ENCODE data around the gene NFIA.
"Not testable (repeated sequence)": the region's sequence is repeated elsewhere in the genome, so short reads cannot be mapped to it uniquely, and the experiment has no call there.

NFIA gene

DNA sequence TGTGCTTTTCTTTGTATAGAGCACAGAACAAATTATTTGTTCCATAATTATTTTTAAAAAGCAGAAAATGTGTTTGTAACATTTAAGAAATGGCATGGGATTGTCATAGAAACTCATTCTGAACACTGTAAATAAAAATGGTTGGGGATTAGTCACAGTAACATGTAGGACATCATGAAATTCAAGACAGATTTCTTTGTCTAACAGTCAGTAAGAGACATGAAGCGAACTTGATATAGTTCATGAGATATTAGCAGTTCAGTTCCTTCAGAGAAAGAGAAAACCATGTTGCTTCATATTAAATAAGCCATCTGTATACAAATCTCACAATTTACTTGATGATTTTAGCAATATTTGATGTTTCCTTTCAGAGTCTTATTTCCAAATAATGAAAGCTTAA is 19.7 kb downstream of the NFIA start:
- DNase-seq (ENCODE audit: low read depth) = no peak

DNA sequence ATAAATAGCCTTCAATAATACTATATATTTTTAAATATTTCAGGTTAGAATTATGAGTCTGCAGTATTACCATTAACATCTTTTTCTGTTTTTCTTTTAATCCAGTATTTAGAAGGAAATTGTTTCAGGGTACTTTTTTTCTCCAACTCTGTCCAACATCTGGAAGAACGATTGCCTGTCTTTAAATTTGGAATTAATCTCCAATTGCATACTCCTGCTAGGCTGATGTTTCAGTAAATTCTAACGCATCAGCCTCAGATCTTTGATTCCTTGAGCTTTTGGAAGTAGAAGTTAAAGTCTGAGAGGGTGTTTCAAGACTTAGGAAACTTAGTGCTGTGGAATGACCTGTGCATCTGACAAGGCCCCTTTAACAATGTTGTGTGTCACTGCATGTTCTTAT is 20.3 kb downstream of the NFIA start:
- no peak for DNase-seq (ENCODE audit: low read depth)

DNA sequence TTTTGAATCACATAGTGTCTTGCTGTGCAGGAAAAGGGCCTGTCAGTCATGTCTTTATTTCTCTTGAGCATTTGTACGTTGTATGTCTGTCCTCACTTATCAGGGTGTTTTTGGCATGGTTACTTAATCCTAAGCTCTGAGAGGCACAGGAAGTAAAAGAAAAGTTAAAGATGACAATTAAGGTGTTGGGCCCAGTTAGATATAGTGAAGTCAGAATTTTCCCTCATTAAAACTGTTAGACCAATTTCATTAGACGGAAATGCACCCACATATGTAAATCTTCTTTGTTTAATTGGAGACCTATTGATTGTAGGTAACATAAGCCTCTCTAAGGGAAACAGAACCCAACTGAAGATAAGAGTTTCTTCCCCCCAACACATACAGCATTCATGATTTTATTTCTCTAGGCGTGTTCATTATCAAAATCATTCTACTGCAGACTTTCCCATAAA is 21.9 kb downstream of the NFIA start:
- no peak for DNase-seq (ENCODE audit: low read depth)

DNA sequence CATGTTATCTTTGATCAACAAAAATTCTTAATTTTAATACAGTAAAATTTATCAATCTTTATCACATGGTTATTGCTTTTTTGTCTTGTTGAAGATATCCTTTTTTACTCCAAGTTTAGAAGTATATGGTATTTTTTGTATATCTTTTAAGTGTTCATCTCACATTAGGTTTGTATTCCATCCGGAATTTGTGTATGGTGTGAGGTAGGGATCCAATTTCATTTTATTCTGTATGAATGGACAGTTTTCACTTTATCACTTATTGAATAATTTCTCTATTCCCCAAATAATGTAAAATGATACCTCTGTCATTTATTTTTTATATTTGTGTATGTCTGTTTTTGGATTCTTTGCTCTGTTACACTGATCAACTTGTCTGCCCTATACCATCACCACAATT is 25.3 kb downstream of the NFIA start:
- DNase-seq (ENCODE audit: low read depth) = no peak

DNA sequence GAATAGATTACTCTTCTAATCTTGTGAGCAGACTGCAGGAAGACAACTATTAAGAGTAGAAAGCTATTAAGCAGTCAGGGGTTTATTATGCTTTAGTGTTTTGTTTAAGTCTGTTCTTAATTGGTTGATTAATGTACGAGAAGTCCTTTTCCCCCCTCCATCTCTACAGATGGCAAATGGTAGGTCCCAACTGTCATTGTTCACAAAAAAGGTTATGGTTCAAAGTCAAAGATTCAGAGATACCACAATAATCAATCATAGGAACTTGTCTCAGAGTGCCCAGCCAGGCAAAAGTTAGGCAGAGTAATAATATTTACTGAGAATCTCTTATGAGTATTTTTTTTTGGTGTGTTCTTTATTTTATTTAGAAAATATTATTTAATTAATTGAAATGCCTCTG is 26.8 kb downstream of the NFIA start:
- no peak for DNase-seq (ENCODE audit: low read depth)

DNA sequence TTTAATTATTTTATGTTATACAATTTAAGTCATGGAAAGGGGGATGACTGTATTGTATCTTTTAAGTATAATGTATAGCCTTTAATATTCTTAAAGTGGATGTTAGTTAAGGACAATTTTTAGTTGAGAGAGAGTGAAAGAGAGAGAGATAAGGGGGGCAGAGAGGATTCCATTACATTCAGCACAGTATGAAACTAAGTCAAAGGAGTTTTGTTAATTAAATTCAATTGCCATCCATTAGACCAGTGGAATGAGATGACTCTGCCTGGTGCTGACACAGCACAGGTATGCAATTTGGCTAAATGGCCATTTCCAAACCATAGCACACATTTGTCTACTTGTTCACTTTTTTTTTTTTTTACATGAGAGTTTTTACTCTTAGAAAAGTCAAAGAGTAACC is 27.5 kb downstream of the NFIA start:
- DNase-seq (ENCODE audit: low read depth) = no peak

DNA sequence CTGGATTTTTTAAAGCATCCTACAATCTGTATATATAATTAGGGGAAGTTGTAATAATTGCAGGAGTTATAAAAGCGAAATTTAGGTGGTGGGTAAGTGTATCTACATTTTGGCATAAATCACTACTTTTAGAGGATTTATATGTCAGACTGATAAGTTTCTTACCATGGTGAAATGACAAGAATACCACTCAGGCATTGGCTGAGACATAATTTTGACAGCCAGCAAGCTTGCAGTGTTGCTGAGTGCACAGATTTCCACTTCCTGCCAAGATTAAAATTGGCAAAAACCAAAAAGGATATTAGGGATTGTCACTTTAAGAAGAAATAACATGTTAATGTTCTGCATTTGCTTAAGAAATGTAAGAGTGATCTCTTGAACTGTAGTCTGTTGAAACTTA is 28.2 kb downstream of the NFIA start:
- no peak for DNase-seq (ENCODE audit: low read depth)

DNA sequence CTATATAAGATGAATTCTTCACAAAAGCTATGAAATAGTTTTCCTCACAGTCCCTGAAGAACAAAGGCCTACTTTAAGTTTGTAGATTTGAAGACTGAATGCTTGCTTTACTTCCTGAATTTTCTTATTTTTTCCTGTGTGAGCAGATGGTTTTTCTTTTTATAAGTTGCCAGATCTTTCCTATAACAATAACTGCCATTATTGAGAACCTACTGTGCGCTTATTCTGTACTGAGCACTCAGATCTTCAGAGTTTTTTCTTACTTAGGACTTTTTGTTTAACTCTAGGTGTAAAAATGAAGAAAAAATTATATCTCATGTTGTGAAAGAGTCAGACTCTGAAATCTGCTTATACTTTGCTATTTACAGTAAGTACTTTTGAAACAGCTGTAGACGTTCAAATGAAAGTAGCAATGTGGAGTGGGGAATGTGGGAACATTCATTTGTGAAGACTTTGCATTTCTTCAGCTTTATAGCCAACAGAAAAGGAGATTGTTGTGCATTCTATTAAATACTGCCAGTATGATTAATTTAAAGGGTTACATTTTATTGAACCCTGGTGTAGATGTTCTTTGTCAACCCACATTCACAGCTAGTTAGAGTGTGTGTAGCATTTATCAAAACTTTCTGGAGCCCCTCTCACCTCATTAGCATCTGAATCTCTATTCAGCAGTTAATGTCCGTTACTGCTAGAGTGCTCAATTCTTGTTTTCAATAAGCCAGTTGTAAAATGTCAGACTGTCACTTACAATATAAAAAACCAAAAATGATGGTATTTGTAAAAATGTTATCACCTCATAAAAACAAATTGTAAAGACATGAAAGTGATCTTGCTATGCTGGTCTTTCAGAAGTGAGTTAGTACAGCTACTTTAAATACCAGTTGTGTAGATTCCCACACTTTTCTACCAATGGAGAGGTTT is 29.0 kb downstream of the NFIA start:
- DNase-seq (ENCODE audit: low read depth) = no peak

DNA sequence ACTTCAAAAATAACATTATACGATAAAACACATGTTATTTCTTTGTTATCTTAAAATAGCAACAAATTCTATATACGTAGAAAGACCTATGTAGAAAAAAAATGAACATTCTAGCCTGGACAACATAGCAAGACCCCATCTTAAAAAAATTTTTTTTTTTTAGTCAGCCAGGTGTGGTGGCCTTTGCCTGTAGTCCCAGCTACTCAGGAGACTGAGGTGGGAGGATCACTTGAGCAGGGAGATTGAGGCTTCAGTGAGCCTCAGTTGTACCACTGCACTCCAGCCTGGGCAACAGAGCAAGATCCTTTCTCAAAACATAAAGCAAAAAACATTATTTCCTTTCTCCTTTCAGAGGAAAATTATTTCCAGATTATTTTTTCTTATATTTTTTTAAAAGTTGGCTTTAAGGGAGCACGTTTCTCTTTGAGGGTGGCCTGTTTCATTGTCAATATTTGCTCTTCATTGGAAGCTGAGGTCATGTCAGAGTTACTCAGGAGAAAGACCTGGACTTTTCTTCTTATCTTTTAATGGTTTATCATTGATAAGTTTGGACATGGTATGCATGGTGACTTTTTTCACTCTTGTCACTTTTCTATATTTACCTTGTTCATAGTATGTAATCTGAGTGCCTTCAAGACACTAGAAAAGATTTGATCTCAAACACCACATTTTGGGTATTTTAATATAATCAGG is 32.0 kb downstream of the NFIA start:
- no peak for DNase-seq (ENCODE audit: low read depth)

DNA sequence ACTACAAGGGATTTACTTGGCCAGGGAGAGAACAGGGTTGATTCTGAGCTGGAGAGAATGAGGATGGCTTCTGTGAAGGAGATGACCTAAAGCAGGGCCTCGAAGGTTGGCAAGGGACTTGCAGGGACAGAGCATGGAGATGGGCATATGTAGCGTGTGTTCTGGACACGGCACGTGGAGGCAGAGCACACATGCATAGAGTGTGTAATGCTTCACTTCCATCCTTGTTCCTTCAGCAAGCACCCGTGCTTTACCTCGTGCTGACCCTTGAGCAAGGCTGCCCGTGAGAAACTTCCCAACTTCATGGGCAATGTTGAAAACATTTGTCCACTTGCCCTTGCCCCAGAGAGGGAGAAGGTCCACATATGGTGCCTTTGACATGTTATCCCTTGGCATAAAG is 33.1 kb downstream of the NFIA start:
- DNase-seq (ENCODE audit: low read depth) = no peak

DNA sequence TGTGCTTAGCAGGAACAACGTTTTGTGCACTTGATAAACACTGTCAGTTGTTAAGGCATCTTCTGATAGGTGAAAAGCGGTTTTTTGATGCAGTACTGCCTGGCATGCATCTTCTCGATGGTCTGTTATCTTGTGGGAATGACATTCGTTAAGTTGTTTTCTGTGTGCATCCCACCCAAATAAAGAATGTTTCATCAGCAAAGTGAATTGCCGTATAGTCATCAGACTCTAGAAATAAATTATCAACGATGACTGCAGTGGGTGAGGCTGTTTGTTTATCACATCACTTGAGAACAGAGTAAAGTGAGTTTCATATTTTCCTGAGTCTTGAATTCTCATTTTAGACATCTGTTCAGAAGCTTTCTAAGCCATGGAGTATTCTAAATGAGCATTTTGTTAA is 34.1 kb downstream of the NFIA start:
- no peak for DNase-seq (ENCODE audit: low read depth)

DNA sequence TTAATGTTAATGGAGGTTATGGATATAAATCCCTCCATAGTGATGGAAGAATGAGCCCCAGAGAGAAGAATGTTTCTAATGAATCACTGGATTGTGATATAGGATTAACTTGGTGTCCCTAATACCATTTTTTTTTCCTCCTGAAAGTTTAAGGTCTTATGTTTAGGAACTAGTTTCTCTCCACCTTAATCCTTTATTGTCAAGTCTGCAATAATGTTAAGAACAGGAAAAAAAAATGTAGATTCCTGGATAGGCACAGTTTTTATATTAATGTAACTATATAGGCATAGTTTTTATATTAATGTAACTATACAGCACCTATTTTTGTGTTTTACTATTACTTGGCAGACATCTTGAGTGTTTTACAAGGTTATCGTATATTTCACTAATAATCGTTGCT is 34.9 kb downstream of the NFIA start:
- no peak for DNase-seq (ENCODE audit: low read depth)

DNA sequence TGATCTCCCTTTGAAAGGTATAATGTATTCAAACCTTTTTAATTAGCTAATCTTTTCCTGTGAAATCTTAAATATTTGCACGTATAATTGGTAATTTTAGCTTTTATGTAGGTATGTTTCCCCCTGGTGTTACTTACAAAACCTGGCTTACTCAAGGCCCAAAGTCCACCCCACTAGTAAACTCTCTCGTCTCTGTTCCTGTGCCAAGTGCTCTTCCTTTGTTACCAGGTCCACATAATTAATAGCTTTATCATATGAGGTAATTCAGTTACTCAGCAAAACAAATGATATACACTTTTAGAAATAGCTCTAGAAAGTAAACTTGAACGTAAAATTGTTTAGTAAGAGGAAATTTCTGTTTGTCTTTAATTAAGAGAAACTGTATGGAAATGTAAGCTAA is 36.7 kb downstream of the NFIA start:
- no peak for DNase-seq (ENCODE audit: low read depth)

DNA sequence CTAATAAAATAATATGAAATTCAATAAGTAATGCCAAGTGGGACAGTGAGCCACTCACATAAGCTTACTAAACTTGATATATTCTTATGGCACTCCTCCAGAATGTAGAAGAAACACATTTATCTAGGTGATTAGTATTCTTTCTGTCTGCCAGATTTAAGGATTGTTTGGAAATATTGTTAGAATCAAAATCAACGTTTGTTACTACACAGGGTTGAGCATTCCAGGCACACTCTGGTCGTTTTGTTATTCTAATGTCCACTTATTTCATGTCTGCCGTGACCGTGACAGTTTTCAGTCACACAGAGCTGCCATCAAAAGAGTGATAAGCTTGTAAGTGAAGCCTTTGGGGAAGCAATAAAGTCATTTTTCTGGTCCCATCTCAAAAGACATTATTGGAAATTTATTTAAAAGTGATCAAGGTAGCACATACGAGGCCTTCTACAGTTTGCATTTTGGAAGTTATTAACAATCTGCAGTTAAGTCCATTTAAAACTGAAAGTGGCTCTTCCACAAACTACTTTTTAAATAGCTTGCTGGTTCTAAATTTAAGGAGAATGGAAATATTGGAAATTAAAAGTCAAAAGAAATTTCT is 38.0 kb downstream of the NFIA start:
- no peak for DNase-seq (ENCODE audit: low read depth)

DNA sequence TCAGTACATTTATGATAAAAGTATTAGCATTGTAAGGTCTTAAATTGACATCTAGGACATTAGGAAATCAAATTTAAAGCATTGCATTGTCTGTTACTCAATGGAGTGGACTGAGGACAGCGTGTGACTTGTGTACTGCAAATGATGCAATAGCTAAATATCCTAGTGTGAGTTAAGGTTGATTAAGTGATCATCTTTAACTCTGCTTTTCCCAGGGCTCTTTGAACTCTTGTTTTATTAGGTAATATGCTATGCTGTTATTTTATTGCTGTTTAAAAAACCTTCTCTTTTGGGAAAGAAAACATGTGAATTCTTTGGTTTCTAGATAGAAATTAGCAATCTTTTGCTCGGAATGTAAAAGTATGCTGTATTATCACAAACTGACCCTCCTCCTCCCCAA is 38.6 kb downstream of the NFIA start:
- no peak for DNase-seq (ENCODE audit: low read depth)

DNA sequence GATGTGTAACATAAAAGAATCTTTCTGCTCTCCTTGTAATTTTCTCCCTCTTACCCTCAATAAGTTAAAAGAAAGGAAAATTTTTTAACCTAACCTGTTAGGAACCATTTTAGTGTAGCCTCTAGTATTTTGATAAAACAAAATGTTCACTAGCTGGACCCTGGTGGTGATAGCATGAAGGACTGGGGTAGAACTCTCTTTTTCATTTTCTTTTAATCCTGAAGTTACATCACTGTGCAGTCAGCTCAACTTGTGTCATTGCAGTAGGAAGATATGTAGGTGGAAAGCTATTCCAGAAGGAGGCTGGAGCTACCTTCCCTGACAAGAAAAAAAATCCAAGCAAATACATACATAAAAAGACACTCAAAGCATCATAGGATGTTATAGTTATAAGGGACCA is 39.3 kb downstream of the NFIA start:
- DNase-seq (ENCODE audit: low read depth) = no peak

DNA sequence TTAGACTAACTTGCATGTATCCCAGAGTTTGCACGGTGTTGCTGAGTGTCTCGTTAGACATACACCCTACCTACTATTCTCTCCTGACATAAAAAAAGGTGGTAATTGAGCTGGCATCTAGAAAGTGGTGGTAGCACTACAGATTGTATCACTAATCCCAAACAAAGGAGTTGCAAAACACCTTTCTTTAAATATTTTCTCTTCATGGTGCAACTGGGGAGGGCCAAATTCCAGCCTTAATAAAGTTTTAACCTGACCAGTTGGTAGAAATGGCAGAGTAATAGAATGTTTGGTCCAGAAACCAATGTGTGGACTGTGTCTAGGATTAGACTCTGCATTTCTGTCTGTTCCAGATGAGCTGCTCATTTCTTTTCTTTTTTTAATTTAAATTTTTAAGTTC is 40.0 kb downstream of the NFIA start:
- no peak for DNase-seq (ENCODE audit: low read depth)

DNA sequence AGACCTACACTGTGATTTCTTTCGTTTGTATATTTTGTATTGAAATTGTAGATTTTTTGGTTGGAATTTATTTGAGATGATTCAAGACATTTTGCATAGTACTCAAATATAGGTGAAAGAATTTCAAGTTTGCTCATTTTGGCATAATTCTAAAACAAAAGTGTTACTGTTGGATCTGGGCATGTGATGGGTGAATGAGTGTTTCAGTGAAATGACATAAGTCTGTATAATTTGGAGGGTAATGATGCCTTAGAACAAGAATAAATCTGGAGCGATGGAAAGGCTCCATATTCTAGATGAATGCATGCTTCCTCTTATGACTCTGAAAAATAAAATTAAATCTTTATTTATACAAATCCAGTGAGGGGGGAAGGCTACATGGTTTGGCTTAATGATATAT is 41.0 kb downstream of the NFIA start:
- no peak for DNase-seq (ENCODE audit: low read depth)

DNA sequence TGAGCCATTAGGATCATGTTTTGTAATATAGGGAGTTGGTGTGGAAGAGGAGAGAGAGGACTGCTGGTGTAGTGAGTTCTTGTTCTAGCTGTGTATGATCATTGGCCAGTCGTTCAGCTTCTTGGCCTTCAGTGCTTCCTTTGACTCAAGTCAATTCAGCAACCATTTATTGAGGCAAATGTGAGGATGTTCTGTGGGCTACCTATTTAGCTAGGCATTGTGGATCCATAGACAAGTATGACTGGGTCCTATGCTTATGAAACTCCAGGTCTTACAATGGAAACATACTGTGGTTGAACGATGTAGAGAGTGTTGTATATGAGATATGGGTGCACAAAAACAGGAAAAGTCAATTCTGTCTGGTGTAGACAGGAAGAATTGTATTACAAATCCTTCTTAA is 41.7 kb downstream of the NFIA start:
- DNase-seq (ENCODE audit: low read depth) = no peak

DNA sequence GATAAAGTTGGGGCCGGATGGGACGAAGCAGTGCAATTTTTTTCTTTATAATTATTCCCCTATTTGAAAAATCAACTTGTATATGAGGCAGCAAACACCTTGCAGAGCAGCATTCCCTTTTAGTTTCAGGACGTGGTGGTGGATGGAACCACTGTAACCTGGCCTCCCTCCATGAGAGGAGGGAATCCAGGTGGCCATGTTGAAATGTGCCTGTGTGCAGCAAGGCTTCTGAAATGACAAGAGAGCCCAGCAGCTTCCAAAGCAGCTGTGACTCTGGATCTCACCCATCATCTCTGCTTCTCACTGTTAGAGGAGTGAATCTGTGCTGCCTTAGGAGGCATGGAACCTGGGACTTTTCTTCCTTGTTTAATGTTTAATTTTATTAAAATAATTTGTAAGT is 42.3 kb downstream of the NFIA start:
- DNase-seq (ENCODE audit: low read depth) = no peak

DNA sequence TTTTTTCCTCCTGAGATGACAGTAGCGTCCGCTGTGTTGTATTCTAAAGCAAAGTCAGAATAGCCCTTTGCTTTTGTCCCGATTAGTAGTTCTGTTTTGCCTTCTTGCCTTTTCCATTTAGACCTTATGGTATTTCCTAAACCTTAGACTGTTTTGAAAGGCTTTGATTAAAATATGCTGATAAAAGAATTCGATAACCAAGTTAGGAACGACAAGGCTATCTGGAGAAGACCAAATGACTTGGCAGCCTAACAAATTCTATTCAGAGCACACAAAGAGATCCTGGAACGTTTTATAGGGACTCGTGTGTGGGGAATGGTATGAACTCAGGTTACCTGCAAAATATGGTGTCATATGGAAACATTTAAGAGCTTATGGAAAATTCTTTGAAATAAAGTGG is 42.9 kb downstream of the NFIA start:
- no peak for DNase-seq (ENCODE audit: low read depth)

DNA sequence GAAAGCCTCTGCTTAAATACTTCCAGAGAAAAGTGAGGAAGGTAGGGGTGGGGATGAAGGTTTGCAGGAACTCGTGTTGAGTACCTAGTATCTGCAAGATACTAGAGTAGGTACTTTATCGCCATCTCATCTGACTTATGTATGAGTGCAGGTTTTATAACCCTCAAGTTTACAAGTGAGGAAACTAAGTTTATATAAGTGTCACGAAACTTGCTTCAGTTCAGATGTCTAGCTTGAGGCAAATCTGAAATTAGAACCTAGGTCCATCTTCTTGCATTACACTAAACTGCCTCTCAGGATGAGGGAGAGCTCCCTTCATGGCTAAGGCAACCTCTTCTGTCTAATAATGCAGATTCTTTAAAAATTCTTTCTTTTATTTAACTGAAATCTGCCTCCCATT is 43.5 kb downstream of the NFIA start:
- DNase-seq (ENCODE audit: low read depth) = no peak

DNA sequence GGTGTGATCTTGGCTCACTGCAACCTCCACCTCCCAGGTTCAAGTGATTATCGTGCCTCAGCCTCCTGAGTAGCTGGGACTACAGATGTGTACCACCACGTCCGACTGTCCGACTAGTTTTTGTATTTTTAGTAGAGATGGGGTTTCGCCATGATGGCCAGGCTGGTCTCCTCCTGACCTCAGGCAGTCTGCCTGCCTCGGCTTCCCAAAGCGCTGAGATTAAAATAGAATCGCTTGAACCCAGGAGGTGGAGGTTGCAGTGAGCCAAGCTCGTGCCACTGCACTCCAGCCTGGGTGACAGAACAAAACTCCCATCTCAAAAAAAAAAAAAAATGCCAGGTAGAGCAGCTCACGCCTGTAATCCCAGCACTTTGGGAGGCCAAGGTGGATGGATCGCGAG is 44.5 kb downstream of the NFIA start:
- DNase-seq (ENCODE audit: low read depth) = not testable (repeated sequence)

Data from T follicular helper cell (primary cell).